GM21381 (cell line): Measurements from ENCODE around the gene PTPRG.

ENCODE experiments used
- ATAC-seq: cut with Tn5 transposase; IDR thresholded peaks from one replicate; pipeline ENCODE4 v1.9.1; 2021; ENCODE audit warnings: mild to moderate bottlenecking, moderate library complexity; ENCODE audit not compliant: unreplicated experiment

PTPRG gene

GRCh38 chr3:61648481-61648880 lies 87.1 kb downstream of the PTPRG start:
- no peak for ATAC-seq

- ATAC-seq: no peak
Measured at GRCh38 chr3:61649381-61650170, 88.2 kb downstream of the PTPRG start.

GRCh38 chr3:61650276-61650675 lies 88.9 kb downstream of the PTPRG start:
- no peak for ATAC-seq

DNA sequence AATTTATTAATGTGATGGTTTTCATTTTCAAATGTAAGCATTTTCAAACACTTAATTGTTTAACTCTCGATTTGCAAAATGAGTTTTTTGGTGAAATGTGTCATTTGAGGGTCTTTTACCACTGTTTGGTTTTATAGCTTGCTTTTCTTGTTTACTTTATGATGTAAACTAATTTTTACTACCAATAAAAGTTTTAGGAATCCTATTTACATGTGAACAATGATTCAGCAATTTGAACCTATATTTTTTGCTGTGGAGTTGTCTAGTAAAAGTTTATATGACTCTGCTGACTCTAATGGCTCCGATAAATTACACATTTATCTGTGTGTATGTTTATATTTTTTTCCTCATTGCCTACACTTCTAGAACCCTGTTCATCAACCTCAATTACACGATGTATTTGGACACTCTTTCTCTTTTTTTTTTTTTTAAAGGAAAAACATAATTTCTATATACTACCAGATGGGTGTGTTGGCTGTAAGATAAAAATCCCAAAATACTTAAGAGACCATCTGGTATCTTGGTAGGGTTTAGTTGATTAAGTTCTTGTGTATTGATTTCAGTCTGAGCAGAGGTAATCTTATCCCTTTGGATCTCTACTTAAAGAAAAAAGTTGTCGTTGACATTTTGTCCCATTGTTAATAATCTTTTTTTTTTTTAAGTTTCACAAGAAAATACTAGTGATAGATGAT lies 89.5 kb downstream of the PTPRG start:
- no peak for ATAC-seq

- no peak for ATAC-seq
Measured at GRCh38 chr3:61657689-61658088, 96.3 kb downstream of the PTPRG start.

- no peak for ATAC-seq
Measured at GRCh38 chr3:61662861-61663260, 101.5 kb downstream of the PTPRG start.

DNA sequence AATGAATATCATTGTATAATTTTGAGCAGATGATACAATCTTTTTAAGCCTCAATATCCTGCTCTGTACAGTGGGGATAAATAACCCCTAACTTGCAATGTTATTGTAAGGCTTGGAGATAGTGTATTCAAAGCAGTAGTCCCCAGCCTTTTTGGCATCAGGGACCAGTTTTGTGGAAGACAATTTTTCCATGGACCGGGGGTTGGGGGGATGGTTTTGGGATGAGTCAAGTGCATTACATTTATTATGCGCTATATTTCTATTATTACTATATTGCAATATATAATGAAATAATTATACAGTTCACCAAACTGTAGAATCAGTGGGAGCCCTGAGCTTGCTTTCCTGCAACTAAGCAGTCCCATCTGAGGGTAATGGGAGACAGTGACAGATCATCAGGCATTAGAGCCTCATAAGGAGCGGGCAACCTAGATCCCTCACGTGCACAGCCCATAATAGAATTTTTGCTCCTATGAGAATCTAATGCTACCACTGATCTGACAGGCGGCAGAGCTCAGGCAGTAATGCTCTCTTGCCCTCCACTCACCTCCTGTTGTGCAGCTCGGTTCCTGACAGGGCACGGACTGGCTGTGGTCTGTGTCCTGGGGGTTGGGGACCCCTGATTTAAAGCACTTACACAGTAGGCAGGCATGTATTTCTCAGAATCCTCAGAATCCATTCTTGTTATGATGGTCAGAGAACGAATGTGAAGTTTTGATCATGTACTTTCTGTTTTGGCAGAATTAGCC lies 102.2 kb downstream of the PTPRG start:
- ATAC-seq: no peak

GRCh38 chr3:61664105-61664482 lies 102.7 kb downstream of the PTPRG start:
- no peak for ATAC-seq

DNA sequence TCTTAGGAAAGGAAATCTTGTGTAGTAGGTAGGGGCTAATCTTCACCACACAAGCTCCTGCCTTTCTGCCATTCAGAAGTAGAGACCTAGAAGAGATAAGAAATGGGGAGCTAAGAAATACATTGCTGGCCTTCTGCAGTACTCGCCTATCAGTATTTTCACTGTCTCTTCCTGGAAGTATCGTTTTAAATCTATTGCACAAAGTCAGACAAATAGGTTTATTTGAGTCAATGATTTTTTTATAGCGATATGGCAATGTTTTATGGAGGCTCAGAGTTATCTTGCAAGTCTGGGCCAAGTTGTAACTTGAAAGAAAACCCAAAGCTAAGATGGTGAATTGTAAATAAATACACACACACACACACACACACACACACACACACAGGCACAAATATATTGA lies 103.8 kb downstream of the PTPRG start:
- no peak for ATAC-seq

- no peak for ATAC-seq
Measured at GRCh38 chr3:61665987-61666386, 104.6 kb downstream of the PTPRG start.

GRCh38 chr3:61666615-61667330 lies 105.4 kb downstream of the PTPRG start:
- ATAC-seq: no peak

DNA sequence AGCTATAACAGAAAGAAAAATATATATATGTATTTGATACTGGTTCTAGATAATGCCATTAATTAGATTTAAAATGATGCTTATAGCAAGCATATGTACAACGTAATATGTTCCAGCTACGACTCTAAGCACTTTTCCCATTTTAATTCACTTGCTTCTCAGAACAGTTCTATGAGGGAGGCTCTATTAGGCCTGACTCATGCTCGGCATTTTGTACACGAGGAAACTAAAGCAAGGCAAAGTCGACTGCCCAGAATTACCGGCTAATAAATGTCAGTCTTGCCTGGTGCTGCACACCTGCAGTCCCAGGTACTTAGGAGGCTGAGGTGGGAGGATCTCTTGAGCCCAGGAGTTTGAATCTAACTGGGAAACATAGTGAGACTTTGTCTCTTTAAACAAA lies 106.0 kb downstream of the PTPRG start:
- ATAC-seq: no peak

GRCh38 chr3:61667814-61668213 lies 106.4 kb downstream of the PTPRG start:
- no peak for ATAC-seq

- ATAC-seq: no peak
Measured at GRCh38 chr3:61668317-61668864, 107.0 kb downstream of the PTPRG start.

DNA sequence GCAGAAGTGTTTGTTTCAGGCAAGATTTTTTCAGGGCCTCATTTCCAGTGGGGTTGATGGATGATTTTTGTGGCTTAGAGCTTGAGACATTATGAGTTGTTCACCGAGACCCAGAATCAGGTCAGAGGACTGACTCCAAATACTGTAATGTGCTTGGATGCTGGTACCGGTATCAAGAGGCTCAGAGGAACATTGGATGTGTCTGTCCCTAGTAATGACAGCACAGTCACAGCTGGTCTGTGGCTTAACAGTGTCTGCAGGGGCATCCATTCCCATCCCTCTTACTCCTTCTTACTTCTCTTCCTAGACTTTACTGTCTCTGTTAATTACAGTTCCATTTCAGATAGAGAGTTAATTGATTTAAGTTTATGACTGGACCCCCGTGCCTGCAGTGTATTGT lies 107.8 kb downstream of the PTPRG start:
- no peak for ATAC-seq

- no peak for ATAC-seq
Measured at GRCh38 chr3:61669668-61670299, 108.4 kb downstream of the PTPRG start.

DNA sequence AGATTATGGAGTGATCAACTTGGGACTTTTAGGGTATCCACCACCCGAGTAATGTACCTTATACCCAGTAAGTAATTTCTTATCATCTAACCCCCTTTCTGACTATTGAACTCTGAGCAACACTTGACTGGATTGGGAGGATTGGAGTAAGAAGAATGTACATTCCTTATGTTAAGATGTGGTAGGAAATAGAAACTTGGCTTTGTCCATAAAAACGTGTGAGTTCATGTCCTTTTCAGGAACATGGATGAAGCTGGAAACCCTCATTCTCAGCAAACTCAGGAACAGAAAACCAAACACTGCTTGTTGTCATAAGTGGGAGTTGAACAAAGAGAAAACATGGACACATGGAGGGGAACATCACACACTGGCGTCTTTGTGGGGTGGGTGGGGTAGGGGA lies 112.3 kb downstream of the PTPRG start:
- no peak for ATAC-seq

GRCh38 chr3:61674596-61674995 lies 113.2 kb downstream of the PTPRG start:
- no peak for ATAC-seq

- ATAC-seq: no peak
Measured at GRCh38 chr3:61679026-61679425, 117.7 kb downstream of the PTPRG start.

GRCh38 chr3:61680617-61681016 lies 119.2 kb downstream of the PTPRG start:
- ATAC-seq: no peak
